GM18505 (cell line): Measurements from ENCODE around the gene DPP10.
"Not testable (repeated sequence)": the region's sequence is repeated elsewhere in the genome, so short reads cannot be mapped to it uniquely, and the experiment has no call there.

Experiments used
- ATAC-seq: cut with Tn5 transposase; IDR thresholded peaks from one replicate; pipeline ENCODE4 v1.9.1; 2021; ENCODE audit not compliant: unreplicated experiment
- POLR2A ChIP-seq: IDR thresholded peaks from 4 replicates; pipeline ENCODE4 v1.6.1; 2011; ENCODE audit warnings: borderline replicate concordance; ENCODE audit not compliant: insufficient read depth, insufficient read length; ENCODE audit errors: extremely low read depth

DPP10 gene

DNA sequence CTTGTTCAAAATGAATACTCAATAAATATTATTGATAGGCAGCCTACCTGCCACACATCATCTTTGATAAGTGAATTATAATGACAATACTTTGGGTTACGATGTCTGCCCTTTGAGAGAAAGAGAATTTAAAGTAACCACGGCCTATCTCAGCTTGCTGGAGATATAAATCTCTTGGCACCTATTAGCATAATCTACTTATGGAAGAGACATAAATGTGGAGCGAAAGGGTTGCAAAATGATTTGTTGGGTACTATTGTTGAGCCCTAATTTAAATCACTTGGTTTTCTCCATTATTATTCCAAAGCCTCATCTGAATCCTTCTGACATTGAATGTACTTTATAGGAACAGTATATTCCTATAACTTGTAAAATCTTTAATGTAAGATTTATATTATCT lies 520.1 kb downstream of the DPP10 start:
- no peak for TF ChIP-seq POLR2A

DNA sequence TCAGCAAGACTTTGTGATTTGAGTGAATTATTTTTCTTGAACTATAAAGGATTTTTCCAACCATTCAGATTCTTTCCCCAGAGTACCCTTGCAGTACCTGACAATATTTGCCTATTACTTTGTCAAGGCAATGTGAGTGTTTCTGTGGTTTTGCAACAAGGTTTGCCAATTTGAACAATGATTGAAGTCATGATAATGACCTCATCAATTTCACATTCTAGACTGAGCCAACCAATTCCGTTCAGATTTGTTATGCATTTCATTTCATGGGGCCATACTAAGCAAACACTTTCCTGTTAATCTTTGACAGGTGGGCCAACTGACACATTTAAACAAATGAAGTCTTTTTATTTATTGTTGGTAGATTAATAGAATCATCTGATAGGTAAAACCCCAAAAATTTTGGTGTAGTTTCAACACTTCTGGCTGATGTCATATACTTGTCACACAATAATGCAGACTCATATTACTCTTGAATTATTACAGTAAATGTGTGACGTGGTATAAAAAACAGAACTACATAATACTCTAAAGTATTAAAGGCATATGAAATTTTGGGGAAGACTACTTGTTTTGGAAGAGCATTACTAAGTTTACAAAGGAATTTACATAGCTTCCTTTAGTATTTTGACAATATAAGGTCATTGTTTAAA lies 526.4 kb downstream of the DPP10 start:
- no peak for ATAC-seq
- no peak for TF ChIP-seq POLR2A

More for the DNA sequence above, 520.1 kb downstream of the DPP10 start:
- no peak for ATAC-seq

DNA sequence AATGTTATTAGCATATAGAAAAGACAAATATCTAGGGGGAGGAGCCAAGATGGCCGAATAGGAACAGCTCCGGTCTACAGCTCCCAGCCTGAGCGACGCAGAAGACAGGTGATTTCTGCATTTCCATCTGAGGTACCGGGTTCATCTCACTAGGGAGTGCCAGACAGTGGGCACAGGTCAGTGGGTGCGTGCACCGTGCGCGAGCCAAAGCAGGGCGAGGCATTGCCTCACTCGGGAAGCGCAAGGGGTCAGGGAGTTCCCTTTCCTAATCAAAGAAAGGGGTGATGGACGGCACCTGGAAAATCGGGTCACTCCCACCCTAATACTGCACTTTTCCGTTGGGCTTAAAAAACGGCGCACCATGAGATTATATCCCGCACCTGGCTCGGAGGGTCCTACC lies 561.9 kb downstream of the DPP10 start:
- not testable (repeated sequence) for ATAC-seq

DNA sequence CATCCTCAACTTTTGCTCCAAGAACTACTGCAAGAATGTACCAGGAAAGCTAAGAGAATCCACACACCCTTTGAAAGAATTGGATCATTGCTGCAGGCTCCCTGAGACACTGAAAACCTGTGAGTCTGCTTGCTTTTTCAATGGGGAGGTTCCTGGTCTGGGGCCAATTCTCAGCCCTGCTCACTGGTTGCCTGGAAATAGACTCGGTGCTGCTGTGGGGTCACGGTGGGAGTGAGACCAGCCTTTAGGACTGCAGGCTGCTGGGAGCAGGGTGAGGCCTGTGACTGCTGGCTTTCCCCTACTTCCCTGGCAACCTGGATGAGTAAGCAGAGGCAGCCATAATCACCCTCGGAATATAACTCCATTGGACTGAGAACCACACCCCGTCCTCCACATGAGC lies 569.3 kb downstream of the DPP10 start:
- no peak for TF ChIP-seq POLR2A
- ATAC-seq = no peak

DNA sequence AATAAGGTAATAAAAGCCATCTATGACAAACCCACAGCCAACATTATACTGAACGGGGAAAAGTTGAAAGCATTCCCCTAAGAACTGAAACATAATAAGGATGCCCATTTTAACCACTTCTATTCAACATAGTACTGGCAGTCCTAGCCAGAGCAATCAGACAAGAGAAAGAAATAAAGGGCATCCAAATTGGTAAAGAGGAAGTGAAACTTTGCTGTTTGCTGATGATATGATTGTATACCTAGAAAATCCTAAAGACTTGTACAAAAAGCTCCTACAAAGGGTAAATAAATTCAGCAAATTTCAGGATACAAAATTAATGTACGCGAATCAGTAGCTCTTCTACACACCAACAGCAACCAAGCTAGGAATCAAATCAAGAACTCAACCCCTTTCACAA lies 579.6 kb downstream of the DPP10 start:
- ATAC-seq = not testable (repeated sequence)

DNA sequence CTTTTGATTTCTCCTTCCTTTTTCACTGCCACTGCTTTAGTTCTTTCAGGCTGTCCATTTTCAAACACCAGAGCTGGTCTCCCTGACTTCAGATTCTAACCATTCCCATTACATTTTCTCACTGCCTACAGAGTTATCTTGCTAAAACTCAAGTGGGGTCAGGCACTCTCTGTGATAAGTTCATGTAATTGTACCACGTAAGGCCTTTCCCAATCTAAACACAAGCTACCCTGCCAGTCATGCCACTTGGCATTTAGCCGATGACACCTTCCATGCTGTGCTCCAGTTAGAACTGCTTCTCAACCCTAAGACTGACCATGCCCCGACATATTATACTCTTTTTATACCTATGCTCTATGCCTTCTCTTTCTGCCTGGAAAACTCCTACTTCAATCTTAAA lies 592.4 kb downstream of the DPP10 start:
- TF ChIP-seq POLR2A = no peak
- ATAC-seq = no peak

DNA sequence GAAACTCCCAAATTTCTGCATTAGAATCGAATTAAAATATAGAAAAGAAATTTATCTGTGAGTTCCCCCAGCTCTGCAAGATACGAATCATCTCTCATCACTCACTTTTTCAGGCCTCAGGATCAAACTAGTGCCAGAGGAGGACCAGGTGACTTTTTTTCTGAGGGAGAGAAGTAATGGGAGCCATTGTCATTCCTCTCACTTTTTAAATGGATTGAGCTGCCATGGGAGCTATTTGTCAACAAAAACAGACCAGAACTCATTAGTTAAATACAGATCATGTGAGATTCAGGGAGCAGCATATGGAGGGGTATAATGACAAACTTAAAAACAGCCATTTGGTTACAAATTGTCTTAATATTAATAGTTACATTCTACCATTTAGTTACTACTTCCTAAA lies 594.4 kb downstream of the DPP10 start:
- TF ChIP-seq POLR2A = no peak
- no peak for ATAC-seq

DNA sequence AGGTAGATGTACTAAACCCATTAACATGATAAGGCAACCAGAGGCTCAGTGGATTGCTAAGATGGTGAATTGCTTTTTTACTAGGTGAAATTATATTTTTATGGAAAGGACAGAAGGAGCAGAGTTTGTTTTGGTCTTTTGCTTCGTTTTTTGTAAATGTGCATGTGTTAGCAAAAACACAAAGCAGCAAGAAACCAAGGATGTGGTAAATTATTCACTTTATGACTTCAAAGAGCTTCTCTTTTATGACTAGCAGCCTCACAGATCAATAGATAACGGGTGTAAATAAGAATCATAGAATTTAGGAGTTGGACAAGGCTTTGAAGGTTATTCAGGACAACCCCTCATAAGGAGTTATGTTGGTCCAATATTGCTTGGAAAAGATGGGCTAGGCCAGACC lies 615.0 kb downstream of the DPP10 start:
- no peak for TF ChIP-seq POLR2A
- no peak for ATAC-seq

DNA sequence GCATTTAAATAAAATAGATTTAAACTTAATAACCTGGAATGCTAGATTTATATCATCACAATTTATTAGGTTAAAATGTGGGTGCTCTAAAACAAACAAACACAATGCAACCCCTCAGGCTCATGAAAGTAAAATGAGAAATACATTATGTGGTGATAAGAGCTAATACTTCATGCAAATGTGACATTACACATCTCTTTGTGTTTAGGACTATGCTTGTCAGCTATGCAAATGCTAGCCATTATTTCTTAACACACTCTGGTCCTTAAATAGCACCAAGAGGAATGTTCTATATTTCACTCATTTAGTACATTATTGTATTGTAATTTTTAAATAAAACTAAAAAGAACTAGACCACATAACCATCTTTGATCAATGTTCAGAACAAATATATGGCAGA lies 627.6 kb downstream of the DPP10 start:
- no peak for ATAC-seq
- TF ChIP-seq POLR2A = no peak

DNA sequence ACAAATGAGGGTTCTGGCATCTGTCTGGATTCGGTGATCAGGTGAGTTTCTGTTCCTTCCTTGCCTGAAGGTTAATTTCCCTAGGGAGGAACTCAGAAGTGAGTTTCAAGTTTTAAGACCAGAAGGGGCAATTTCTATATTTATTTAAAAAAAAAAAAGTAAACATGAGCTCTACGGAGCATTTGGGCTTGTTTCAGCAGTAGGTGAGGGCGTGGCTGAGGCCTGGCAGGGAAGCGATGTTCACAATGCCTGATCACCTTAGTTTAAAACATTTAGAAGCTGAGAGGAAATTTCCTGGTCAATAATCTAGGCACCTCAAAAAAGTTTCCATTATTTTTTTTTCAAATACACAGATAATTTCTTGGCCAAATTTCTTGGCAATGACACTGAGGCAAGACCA lies 629.1 kb downstream of the DPP10 start:
- ATAC-seq = no peak
- no peak for TF ChIP-seq POLR2A

DNA sequence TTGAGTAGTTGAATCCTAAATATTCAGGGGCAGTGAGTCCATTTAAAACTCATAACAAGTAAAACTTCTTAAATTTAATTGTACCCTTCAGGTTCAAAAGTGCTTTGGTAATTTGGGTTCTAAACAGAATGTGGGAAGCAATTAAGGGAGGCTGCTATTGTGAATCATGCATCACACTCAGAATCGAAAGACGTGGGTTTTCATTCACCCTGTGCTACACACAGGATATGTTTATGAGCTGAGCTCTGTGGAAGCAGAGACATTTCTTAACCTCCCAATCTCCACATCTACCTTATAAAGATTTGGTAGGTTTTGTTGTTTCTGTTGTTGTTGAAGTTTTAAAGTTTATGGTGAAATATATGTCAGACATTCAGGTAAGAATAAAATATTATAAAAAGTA lies 633.4 kb downstream of the DPP10 start:
- no peak for ATAC-seq
- no peak for TF ChIP-seq POLR2A

DNA sequence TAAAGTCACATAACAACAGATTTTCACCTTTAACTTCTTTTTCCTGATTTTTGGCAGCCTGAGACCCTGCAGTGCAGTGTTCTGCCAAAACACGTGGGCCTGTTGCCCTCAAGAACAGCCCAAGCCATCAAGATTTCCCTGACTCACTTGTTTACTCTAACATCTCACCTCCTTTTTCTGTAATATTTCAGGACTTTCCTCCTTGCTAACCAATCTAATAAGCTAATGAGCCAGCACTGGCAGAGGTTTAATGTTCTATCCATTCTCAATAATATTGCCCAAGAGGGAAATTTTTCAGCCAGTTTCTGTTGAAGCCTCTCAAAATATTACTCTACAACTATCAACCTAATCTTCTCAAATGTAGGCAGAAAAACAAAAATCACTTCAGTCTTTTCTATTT lies 635.2 kb downstream of the DPP10 start:
- TF ChIP-seq POLR2A = no peak
- ATAC-seq = no peak

DNA sequence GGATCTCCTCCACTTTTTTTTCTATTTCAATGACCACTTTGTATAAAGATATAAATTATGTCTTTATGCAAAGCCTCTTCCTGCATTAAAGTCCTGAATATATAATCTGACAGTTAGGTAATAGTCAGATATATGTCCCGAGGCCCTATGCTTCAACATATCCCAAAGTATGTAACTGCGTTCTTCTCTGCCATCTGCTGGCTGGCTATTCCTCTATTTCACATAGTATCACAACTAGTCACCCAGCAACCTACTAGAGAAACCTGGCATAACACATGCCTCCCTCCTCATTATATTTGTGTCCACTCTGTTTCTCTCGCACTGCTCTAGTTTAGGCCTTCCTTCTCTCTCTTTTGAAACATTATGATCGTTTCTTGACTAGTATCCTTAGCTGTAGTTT lies 640.8 kb downstream of the DPP10 start:
- no peak for TF ChIP-seq POLR2A
- ATAC-seq = no peak

DNA sequence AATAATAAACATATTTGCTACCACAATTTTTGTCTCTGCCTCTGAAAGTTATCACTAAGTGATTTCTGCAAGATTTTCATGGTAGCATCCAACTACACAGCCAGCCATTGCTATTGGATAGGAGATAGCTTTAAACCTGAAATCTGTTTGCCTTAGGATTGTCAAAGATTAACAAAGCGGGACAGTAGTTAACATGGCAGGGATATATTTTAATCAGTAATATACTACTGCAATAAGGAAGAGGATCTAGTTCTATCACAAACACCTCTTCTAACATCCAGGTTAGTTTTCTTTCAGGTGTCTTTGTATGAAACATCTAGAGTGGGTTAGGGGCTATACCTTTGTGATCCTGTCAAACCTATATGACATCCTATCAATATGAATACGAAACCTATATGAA lies 641.3 kb downstream of the DPP10 start:
- no peak for ATAC-seq
- TF ChIP-seq POLR2A = no peak

DNA sequence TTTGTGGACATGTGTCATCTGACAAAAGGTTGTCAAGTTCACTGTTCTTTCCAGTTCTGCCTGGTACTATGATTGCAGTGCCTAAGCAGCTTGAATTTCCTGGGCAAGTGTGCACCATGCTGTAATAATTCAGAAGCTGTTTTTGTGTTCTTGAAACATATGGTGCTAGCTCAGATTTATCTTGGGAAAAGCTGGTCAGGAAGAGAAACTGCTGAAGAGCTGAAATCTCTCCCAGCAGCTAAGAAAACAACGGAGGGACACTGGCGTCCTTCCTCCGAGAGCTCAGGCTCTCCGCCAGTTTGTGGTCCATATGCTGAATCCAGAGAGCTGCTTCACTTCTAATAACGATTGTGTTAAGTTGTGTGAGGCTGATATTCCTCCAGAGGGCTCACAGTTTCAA lies 642.0 kb downstream of the DPP10 start:
- no peak for TF ChIP-seq POLR2A
- ATAC-seq = no peak

DNA sequence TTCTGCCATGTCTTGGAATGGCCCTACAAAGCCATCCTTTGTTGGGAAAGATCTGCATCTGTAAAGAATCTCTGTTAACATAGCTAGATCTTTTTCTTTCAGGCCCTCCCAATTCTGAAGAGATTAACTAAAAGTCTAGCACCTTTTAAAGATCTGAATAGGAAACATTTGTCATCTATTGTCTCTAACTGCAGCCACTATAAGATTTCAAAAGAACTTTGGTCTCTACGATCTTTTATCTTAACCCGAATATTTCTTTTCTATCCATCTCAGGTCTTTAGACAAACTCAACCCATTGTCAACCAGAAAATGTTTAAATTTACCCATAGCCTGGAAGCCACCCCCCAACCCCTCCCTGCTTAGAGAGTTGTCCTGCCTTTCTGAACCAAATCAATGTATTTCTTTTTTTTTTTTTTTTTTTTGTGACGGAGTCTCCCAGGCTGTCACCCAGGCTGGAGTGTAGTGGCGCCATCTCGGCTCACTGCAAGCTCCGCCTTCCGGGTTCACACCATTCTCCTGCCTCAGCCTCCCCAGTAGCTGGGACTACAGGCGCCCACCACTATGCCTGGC lies 643.7 kb downstream of the DPP10 start:
- not testable (repeated sequence) for ATAC-seq
